ENCODE results near the gene CES1. TPM values are rescaled to one million over a fixed set of nuclear protein-coding genes. Genes with fewer than 3 reads are reported as not detected.

The CES1 gene
- total and polyA plus RNA-seq, 12 donors = 5.8 to 49.8 (median 21.7) TPM

DNA sequence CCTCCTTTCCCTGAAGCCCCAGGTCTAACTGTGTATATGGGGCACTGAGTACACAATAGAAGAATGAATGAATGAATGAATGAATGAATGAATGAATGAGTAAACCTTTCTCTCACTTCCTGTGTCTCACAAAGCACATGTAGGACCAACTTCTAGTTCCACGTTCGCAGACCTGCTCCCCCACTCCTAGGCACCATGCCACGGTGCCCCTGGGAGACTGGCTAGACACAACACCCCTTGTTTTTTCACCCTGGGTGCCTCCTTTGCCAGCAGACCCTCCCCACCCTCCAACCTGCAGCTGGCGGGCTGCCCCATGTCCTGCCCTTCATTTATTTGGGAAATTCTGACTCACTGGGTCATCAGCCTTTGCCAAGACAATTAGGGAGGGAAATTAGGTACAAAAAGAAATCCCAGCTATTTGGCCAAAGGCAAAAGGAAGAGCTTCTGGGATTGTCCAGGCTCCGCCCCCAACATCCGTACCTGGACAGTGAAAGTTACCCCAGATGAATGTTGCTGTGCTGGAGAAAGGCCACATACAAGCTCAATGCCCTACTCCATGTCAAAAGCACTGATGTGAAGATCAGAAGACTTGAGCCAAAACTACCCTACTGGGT lies 7.7 kb downstream of the CES1 start:
- Histone ChIP-seq H3K36me3 (no peaks in the 10 kb centered on the region), H3K27me3 (peaks cover 0 to 19% (median 0%) of the 10 kb centered on the region in 7 donors), H3K4me1 (no peaks in the 10 kb centered on the region), H3K9me3 (no peaks in the 10 kb centered on the region), H3K27ac (no peak overlapping the region), H3K4me3 (no peak overlapping the region)
- ATAC-seq (no peak), DNase-seq (no peak)
- TF ChIP-seq, protein P1, sequence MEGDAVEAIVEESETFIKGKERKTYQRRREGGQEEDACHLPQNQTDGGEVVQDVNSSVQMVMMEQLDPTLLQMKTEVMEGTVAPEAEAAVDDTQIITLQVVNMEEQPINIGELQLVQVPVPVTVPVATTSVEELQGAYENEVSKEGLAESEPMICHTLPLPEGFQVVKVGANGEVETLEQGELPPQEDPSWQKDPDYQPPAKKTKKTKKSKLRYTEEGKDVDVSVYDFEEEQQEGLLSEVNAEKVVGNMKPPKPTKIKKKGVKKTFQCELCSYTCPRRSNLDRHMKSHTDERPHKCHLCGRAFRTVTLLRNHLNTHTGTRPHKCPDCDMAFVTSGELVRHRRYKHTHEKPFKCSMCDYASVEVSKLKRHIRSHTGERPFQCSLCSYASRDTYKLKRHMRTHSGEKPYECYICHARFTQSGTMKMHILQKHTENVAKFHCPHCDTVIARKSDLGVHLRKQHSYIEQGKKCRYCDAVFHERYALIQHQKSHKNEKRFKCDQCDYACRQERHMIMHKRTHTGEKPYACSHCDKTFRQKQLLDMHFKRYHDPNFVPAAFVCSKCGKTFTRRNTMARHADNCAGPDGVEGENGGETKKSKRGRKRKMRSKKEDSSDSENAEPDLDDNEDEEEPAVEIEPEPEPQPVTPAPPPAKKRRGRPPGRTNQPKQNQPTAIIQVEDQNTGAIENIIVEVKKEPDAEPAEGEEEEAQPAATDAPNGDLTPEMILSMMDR (IDR thresholded peaks at IDR 0.05) = no peak
- WGBS, 2 donors = 79 to 80% methylated on average over 6 of the region's 6 CpGs
- intact Hi-C loops (cut with DNase I) = loop anchor here in 1 of 10 donors (10.0 kb wide), 1 partner anchor 80 kb away; no protein-coding TSS in a partner anchor

DNA sequence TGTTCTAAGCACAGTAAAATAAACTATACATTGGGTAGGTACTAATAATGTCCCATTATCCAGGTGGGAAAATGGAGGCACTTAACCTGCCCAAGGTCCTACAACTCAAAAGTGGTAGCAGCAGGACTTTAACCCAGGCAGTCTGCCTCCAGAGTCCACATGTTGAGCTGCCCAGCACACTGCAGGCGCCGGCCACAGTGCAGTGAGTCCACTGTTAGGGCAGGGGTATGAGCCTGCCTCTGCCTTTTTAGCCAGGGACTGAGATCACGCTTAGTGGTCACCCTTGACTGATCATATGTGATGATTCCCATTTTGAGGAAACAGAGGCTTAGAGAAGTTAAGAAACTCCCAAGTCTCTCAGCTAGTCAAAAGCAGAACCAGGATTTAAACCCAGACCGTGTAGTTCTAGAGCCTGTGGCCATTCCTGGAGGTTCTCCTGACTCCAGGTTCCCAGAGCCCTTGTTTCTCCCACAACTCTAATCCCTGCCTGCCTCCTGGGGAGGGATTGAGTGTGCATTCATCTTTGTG lies 8.4 kb downstream of the CES1 start:
- H3K4me3 ChIP-seq = no peak overlapping the region
- peaks cover 0 to 19% (median 0%) of the 10 kb centered on the region in 7 donors for H3K27me3 ChIP-seq
- TF ChIP-seq, protein P1 (IDR thresholded peaks at IDR 0.05) = no peak
- 89% methylated on average over 4 of the region's 4 CpGs for WGBS, 2 donors
- DNase-seq (no peak), ATAC-seq (no peak)
- intact Hi-C loops (cut with DNase I) = loop anchor here in 1 of 10 donors (10.0 kb wide), 1 partner anchor 80 kb away; no protein-coding TSS in a partner anchor
- H3K9me3 ChIP-seq = no peaks in the 10 kb centered on the region
- no peaks in the 10 kb centered on the region for H3K36me3 ChIP-seq
- H3K4me1 ChIP-seq = no peaks in the 10 kb centered on the region
- no peak overlapping the region for H3K27ac ChIP-seq

DNA sequence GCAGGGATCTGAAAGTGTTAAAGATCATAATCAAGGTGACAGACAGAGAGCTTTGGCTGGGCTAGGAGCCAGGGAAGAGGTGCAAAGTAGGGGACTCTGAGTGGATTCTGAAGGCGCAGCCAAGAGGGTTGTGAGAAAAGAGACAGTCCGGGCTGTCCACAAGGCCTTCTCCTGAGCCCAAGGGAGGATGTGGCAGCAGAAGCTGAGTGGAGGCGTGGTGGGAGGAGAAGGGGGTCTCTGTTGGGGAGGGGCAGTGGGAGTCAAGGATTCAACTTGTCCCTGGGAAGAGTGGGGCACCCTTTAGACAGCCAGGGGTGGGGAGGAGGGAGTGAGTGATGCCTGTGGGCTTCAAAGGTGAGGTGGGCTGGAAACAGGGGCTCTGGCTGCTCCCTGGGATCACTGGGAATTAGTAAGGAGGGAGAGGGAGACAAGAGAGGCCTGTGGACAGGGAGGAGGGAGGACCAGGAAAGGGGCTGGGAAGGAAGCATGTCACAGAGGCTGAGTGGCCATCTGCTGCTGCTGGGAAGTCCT lies 10.6 kb downstream of the CES1 start:
- intact Hi-C loops (cut with DNase I) = loop anchor here in 1 of 10 donors (10.0 kb wide), 1 partner anchor 78 kb away; no protein-coding TSS in a partner anchor
- TF ChIP-seq, protein P1 (IDR thresholded peaks at IDR 0.05) = no peak
- WGBS, 2 donors = 64 to 68% methylated on average over 3 of the region's 3 CpGs

DNA sequence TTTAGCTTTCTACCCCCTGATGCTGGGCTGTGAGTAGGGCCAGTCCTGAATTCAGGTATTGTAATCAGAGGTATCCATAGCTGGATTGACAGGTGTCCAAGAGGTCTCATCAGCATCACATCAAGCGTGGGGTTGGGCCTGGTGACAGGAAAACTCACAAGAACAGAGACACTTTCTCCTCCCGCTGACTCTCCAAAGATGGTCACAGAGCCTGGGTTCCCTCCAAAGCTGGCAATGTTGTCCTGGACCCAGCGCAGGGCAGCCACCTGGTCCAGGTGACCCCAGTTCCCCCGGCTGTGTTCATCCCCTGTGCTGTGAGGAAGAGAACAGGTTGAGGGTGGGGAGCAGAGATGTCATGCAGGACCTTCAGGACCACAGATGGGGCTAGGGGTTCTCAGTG lies 11.7 kb downstream of the CES1 start:
- TF ChIP-seq, protein P1 (IDR thresholded peaks at IDR 0.05) = no peak
- Histone ChIP-seq H3K4me3 (no peak overlapping the region), H3K27me3 (peaks cover 0 to 19% (median 5%) of the 10 kb centered on the region in 7 donors), H3K9me3 (no peaks in the 10 kb centered on the region), H3K27ac (no peak overlapping the region), H3K36me3 (no peaks in the 10 kb centered on the region), H3K4me1 (no peaks in the 10 kb centered on the region)
- intact Hi-C loops (cut with DNase I) = loop anchor here in 1 of 10 donors (10.0 kb wide), 1 partner anchor 76 kb away; no protein-coding TSS in a partner anchor
- DNase-seq (no peak), ATAC-seq (no peak)
- WGBS, 2 donors = 75 to 81% methylated on average over 4 of the region's 4 CpGs

More for the DNA sequence above, 10.6 kb downstream of the CES1 start:
- Histone ChIP-seq H3K9me3 (no peaks in the 10 kb centered on the region), H3K36me3 (no peaks in the 10 kb centered on the region), H3K4me1 (no peaks in the 10 kb centered on the region), H3K4me3 (no peak overlapping the region), H3K27me3 (peaks cover 0 to 20% (median under 1%) of the 10 kb centered on the region in 7 donors), H3K27ac (no peak overlapping the region)
- no peak for DNase-seq
- ATAC-seq = no peak

All from heart right ventricle (tissue), 16 donors.